Measurements from ENCODE around the gene DPY30. TPM values are rescaled to one million over a fixed set of nuclear protein-coding genes. Genes with fewer than 3 reads are reported as not detected.
A peak's percentile ranks its signal among the peaks of the same experiment; 100 is the strongest.
"Not testable (repeated sequence)": the region's sequence is repeated elsewhere in the genome, so short reads cannot be mapped to it uniquely, and the experiment has no call there.

Gene DPY30
- 10 to 100 TPM; 65.0 to 70.0 (median 66.1) TPM for total RNA-seq

DNA sequence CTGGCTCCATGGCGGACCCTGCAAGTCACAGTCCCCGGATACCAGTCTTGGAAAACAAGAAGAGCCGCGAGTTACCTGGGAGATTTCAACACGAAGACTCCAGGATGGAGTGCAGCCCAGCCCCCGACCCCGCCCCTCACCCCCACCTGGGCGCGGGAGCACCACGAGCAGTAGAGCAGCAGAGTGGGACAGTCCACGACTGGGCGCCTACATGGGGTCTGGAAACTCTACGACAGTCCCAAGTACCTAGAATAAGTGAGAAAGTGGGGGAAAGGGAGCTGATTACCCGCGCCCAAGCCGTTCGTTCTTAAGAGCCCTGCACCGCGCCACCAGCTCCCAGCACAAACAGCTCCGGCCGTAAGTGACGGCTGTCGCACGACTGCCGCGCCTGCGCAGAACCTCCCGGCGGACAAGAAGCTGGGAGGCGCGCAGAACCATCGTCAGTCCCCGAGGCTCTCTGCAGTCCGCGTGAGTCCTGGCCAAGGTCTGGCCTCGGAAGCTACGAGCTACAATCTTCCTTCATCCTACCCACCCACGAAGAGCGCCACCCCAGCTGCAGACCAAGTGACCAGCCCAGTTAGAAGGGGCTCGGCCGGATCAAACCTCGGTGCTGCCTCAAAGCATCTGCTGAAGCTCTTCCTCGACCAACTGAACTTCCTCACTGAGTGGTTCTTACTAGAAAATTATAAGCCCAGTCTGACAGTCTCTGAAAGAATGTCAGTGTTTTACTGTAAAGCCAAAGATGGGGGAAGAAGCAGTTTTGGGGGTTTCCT is at the start of gene DPY30:
DPY30 (minus strand) TSS at position 359 of the 773 bp plus-strand sequence; CDS start at position 10, 349 bp downstream.
- ATAC-seq (peak; percentile 91 to 98), DNase-seq (peak; percentile 81)
- Mint-ChIP-seq H3K27me3 (ENCODE audit: low read depth) (no peaks in the 10 kb centered on the region), H3K4me1 (ENCODE audit: low read depth) (peaks cover 17% of the 10 kb centered on the region), H3K36me3 (ENCODE audit: insufficient read depth) (no peaks in the 10 kb centered on the region), H3K9me3 (no peaks in the 10 kb centered on the region), H3K4me3 (peak within 1 kb of the TSS; percentile 85)

DNA sequence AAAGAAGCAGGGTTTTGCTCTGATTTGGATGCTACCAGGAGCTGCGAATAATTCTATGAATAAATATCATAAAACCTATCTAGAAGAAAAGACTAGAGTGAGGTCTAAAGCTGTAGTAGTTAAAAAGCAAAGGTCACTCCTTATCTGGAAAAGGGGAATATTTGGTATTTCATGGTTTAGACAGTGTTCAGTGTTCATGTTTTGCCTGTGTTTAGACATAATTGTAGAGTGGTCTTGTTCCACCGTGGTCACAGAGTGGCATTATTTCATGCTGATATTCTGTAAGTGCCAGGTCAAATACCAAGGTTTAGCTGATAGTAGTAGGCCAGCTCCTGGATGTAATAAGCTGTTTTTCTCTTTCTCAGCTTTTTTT is 34.5 kb upstream of the DPY30 start:
- peaks cover 16% of the 10 kb centered on the region for H3K36me3 Mint-ChIP-seq (ENCODE audit: insufficient read depth)
- DNase-seq, result no peak
- no peaks in the 10 kb centered on the region for H3K27me3 Mint-ChIP-seq (ENCODE audit: low read depth)
- peaks cover 26% of the 10 kb centered on the region for H3K4me1 Mint-ChIP-seq (ENCODE audit: low read depth)
- H3K4me3 Mint-ChIP-seq, result no peak overlapping the region
- ATAC-seq, result no peak
- H3K9me3 Mint-ChIP-seq, result no peaks in the 10 kb centered on the region

DNA sequence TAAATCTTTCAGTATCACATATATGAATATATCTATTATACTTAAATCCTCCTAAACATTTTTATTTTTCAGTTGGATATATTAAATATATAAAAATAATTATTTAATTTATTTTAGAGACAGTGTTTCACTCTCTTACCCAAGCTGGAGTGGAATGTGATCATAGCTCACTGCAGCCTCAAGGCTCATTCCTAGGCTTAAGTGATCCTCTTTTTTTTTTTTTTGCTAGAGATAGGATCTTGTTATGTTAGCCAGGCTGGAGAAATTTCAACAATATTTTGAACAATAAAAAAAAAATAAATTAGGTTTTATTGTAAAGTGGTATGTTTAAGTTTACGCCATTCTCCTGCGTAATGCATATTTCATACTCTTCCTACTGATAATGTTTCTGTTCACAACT is 27.9 kb upstream of the DPY30 start:
- DNase-seq (no peak), ATAC-seq (no peak)
- H3K36me3 Mint-ChIP-seq (ENCODE audit: insufficient read depth), result peaks cover 7% of the 10 kb centered on the region
- H3K27me3 Mint-ChIP-seq (ENCODE audit: low read depth), result no peaks in the 10 kb centered on the region
- no peaks in the 10 kb centered on the region for H3K9me3 Mint-ChIP-seq
- H3K4me3 Mint-ChIP-seq, result no peak overlapping the region
- peaks cover 35% of the 10 kb centered on the region for H3K4me1 Mint-ChIP-seq (ENCODE audit: low read depth)

DNA sequence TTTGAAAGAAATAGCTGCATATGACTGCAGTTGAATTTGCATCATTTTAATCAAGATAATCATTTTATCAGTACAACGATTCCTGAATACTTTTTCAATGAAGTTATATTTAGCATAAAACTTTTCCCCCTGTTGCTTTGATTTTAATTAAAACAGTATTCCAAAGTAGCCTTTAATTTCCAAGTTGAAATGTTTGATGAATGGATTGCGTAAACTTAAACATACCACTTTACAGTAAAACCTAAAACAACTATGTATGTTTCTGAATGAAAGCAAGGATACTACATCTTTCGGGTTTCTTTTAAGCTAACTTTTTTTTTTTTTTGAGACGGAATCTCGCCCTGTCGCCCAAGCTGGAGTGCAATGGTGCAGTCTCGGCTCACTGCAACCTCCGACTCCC is 25.1 kb upstream of the DPY30 start:
- DNase-seq (no peak), ATAC-seq (no peak)
- no peaks in the 10 kb centered on the region for H3K9me3 Mint-ChIP-seq
- peak overlapping the region; percentile 96 for H3K4me3 Mint-ChIP-seq
- no peaks in the 10 kb centered on the region for H3K27me3 Mint-ChIP-seq (ENCODE audit: low read depth)
- H3K36me3 Mint-ChIP-seq (ENCODE audit: insufficient read depth), result peaks cover 3% of the 10 kb centered on the region
- H3K4me1 Mint-ChIP-seq (ENCODE audit: low read depth), result peaks cover 29% of the 10 kb centered on the region

DNA sequence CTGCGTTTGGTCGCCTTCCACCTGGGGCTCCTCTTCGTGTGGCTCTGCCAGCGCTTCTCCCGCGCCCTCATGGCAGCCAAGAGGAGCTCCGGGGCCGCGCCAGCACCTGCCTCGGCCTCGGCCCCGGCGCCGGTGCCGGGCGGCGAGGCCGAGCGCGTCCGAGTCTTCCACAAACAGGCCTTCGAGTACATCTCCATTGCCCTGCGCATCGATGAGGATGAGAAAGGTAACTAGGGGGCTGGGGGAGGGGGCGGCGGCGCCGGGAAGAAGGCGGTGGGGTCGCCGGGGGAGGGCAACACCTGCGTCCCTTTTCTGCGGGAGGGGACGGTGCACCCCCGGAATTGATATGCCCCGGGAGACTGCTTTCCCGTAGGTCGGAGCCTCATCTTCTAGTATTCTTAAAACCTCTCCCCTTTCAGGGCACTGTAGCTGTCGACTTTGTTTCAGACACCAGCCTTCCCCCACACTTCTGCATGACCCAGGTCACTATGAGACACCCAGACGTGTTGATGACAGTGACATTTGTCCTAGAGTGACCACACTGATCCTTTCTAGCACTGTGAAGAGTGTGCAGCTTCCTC is 24.5 kb upstream of the DPY30 start:
- H3K36me3 Mint-ChIP-seq (ENCODE audit: insufficient read depth), result peaks cover 3% of the 10 kb centered on the region
- ATAC-seq (peak; percentile 2 to 3), DNase-seq (no peak)
- H3K9me3 Mint-ChIP-seq, result no peaks in the 10 kb centered on the region
- peak overlapping the region; percentile 96 for H3K4me3 Mint-ChIP-seq
- H3K4me1 Mint-ChIP-seq (ENCODE audit: low read depth), result peaks cover 29% of the 10 kb centered on the region
- no peaks in the 10 kb centered on the region for H3K27me3 Mint-ChIP-seq (ENCODE audit: low read depth)

DNA sequence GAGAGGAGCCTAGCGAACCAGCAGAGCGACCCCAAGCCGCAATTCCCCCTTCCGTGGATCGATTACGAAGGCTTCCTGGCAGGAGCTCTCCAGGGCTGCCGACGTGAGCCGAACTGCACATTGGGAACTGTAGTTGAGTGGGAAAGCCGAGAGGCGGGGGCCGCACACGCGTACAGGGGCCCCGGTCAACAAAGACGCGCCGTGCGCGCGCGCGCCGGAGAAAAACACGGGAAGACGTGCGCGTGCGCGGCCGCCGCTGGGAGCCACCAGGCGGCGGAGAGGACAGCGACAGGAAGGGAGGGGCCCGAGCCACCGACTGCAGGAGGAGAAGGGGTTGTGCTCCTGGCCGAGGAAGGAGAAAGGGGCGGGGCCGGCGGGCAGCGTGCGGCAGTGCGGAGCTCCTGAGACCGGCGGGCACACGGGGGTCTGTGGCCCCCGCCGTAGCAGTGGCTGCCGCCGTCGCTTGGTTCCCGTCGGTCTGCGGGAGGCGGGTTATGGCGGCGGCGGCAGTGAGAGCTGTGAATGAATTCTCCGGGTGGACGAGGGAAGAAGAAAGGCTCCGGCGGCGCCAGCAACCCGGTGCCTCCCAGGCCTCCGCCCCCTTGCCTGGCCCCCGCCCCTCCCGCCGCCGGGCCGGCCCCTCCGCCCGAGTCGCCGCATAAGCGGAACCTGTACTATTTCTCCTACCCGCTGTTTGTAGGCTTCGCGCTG is 23.9 kb upstream of the DPY30 start, which contains the start of gene SPAST:
SPAST (plus strand) TSS at position 247 of the 711 bp plus-strand sequence; CDS start at position 523, 276 bp downstream.
- Mint-ChIP-seq H3K27me3 (ENCODE audit: low read depth) (no peaks in the 10 kb centered on the region), H3K4me1 (ENCODE audit: low read depth) (peaks cover 29% of the 10 kb centered on the region), H3K36me3 (ENCODE audit: insufficient read depth) (peaks cover 3% of the 10 kb centered on the region), H3K9me3 (no peaks in the 10 kb centered on the region), H3K4me3 (peak within 1 kb of the TSS; percentile 96)
- DNase-seq (peak; percentile 96), ATAC-seq (peak; percentile 95 to 97)

DNA sequence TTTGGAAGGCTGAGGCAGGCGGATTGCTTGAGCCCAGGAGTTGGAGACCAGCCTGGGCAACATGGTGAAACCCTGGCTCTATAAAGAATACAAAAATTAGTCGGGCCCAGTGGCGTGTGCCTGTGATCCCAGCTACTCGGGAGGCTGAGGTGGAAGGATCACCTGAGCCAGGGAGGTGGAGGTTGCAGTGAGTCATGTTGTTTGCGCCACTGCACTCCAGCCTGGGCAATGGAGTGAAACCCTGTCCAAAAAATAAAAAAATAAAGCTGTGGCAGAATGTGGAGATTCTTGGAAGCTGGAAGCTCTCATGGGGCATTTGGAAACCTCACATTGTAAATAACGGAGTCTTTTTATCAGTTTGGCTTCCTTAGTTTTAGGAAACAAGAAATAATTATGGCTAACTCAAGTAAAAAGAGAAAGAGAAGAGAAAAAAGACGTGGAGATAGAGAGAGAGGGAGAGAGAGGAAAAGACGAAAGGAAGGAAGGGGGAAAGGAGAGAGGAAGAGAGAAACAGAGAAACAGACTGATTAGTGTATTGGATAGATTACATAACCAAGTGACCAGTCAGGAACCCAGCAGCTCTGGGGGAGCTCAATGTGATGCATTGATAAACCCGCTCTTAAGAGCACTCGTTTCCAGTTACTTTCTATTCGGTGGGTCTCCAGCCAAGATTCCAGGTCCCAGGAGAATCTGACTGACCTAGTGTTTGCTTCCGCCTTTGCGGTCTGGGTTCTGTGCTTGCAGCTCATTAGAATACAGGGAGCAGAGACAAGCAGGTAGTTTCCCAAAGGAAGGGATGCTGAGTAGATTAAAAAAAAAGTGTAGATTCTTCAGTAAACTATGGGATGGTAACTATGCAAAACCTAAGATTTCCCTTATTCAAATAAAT is 22.6 kb upstream of the DPY30 start:
- H3K36me3 Mint-ChIP-seq (ENCODE audit: insufficient read depth), result peaks cover 3% of the 10 kb centered on the region
- H3K4me1 Mint-ChIP-seq (ENCODE audit: low read depth), result peaks cover 27% of the 10 kb centered on the region

DNA sequence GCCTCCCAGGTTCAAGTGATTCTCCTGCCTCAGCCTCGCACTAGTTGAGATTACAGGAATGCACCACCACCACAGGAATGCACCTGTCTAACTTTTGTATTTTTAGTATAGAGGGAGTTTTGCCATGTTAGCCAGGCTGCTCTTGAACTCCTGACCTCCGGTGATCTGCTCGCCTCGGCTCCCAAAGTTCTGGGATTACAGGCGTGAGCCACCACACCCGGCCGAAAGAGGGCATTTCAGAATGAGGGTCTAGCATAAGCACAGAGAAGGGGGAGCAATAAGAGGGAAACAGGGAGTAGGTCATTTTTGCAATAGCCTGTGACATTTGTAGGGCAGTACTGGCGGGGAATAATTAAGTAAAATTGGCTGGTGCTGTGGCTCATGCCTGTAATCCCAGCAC is 21.8 kb upstream of the DPY30 start:
- no peak for ATAC-seq
- no peak for DNase-seq
- Mint-ChIP-seq H3K4me3 (peak overlapping the region; percentile 19), H3K9me3 (no peaks in the 10 kb centered on the region), H3K36me3 (ENCODE audit: insufficient read depth) (peaks cover 3% of the 10 kb centered on the region), H3K4me1 (ENCODE audit: low read depth) (peaks cover 25% of the 10 kb centered on the region), H3K27me3 (ENCODE audit: low read depth) (no peaks in the 10 kb centered on the region)

More for the DNA sequence above, 22.6 kb upstream of the DPY30 start:
- ATAC-seq (no peak), DNase-seq (no peak)
- no peaks in the 10 kb centered on the region for H3K9me3 Mint-ChIP-seq
- H3K4me3 Mint-ChIP-seq, result peak overlapping the region; percentile 96
- no peaks in the 10 kb centered on the region for H3K27me3 Mint-ChIP-seq (ENCODE audit: low read depth)

DNA sequence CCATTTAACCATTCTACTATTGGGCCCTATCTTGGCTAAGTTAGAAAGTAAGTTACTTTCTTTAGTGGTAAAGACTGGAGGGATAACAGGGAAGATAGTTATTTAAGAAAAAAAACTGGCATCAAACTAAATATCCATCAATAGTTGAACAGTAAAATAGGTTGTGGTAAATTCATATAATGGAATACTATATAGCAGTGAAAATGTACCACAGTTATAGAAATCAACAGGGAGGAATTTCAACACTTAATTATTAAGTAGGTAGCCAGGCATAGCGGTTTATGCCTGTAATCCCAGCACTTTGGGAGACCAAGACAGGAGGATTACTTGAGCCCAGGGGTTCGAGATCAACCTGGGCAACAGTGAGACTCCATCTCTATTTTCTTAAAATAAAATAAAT is 20.7 kb upstream of the DPY30 start:
- DNase-seq (no peak), ATAC-seq (no peak)
- peaks cover 17% of the 10 kb centered on the region for H3K4me1 Mint-ChIP-seq (ENCODE audit: low read depth)
- H3K4me3 Mint-ChIP-seq, result no peak overlapping the region
- H3K9me3 Mint-ChIP-seq, result no peaks in the 10 kb centered on the region
- no peaks in the 10 kb centered on the region for H3K27me3 Mint-ChIP-seq (ENCODE audit: low read depth)
- H3K36me3 Mint-ChIP-seq (ENCODE audit: insufficient read depth), result no peaks in the 10 kb centered on the region

DNA sequence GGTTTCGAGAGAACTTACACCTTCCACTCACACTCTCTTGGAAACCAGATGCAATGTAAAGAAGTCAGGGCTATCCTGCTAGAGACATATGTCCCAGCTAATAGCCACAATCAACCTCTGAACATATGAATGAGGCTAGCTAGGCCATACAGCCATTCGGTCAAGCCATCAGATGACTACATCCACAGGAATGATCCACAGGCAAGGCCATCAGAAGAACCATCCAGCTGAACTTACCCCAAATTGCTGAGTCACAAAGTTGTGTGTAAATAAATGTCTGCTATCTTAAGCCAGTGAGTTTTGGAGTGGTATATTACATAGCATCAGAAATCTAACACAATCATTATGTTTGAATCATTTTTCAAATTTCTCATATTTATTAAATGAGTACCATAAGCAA is 18.5 kb upstream of the DPY30 start:
- no peaks in the 10 kb centered on the region for H3K36me3 Mint-ChIP-seq (ENCODE audit: insufficient read depth)
- DNase-seq, result no peak
- ATAC-seq, result no peak
- H3K9me3 Mint-ChIP-seq, result no peaks in the 10 kb centered on the region
- H3K27me3 Mint-ChIP-seq (ENCODE audit: low read depth), result no peaks in the 10 kb centered on the region
- H3K4me1 Mint-ChIP-seq (ENCODE audit: low read depth), result peaks cover 8% of the 10 kb centered on the region
- H3K4me3 Mint-ChIP-seq, result no peak overlapping the region

DNA sequence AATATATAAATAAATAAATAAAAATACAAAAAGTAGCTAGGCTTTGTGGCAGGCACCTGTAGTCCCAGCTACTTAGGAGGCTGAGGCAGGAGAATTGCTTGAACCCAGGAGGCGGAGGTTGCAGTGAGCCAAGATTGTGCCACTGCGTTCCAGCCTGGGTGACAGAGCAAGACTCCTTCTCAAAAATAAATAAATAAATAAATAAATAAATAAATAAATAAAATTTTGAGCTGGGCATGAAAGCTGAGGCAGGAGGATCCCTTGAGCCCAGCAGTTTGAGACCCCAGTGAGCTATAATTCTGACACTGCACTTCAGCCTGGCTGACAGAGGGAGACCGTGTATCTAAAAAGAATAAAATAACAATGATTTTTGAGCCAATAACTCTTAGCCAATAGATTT is 15.0 kb upstream of the DPY30 start:
- not testable (repeated sequence) for H3K9me3 Mint-ChIP-seq; ATAC-seq; DNase-seq; H3K27me3 Mint-ChIP-seq (ENCODE audit: low read depth); H3K4me1 Mint-ChIP-seq (ENCODE audit: low read depth); H3K36me3 Mint-ChIP-seq (ENCODE audit: insufficient read depth); H3K4me3 Mint-ChIP-seq

DNA sequence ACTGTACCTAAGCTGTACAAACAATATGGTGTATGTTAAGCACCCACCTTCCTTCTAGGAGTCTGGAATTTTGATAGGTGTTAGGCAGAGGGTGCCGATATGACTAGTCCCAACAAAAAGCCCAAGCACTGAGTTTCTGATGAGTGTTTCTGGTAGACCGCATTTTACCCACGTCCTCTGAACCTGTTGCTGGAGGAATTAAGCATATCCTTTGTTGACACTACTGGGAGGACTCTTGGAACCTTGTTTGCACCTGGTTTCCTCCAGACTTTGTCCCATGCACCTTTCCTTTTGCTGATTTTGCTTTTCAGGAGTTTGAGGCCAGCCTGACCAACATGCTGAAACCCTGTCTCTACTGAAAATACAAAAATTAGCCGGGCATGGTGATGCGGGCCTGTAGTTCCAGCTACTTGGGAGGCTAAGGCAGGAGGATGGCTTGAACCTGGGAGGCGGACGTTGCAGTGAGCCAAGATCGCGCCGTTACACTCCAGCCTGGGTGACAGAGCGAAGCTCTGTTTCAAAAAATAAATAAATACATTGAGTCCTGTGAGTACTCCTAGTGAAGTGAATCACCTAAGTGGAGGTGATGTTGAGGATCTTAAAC is 12.3 kb upstream of the DPY30 start:
- no peaks in the 10 kb centered on the region for H3K36me3 Mint-ChIP-seq (ENCODE audit: insufficient read depth)
- no peaks in the 10 kb centered on the region for H3K9me3 Mint-ChIP-seq
- H3K4me1 Mint-ChIP-seq (ENCODE audit: low read depth), result peaks cover 2% of the 10 kb centered on the region
- H3K4me3 Mint-ChIP-seq, result no peak overlapping the region
- ATAC-seq (no peak), DNase-seq (no peak)
- H3K27me3 Mint-ChIP-seq (ENCODE audit: low read depth), result no peaks in the 10 kb centered on the region

DNA sequence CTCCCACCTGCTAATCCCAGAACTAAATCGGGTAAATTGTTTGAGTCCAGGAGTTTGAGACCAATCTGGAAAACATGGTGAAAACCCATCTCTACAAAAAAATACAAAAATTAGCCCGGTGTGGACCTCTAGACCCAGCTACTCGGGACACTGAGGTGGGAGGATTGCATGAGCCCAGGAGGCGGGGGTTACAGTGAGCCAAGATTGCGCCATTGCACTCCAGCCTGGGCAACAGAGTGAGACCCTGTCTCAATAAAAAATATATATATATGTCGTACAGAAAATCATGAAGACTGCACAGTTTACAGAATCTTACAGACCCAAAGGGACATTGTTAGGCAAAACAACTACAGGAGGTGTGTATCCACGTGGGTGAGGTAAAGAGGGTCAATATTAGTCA is 4.0 kb upstream of the DPY30 start:
- H3K4me3 Mint-ChIP-seq, result no peak overlapping the region
- H3K9me3 Mint-ChIP-seq, result no peaks in the 10 kb centered on the region
- ATAC-seq (no peak), DNase-seq (no peak)
- peaks cover 12% of the 10 kb centered on the region for H3K4me1 Mint-ChIP-seq (ENCODE audit: low read depth)
- no peaks in the 10 kb centered on the region for H3K36me3 Mint-ChIP-seq (ENCODE audit: insufficient read depth)
- no peaks in the 10 kb centered on the region for H3K27me3 Mint-ChIP-seq (ENCODE audit: low read depth)
